ENCODE measurements around the gene RAPGEF1.

- TF ChIP-seq EZH2 (IDR thresholded peaks at IDR 0.05; ENCODE audit: borderline replicate concordance, low read depth, low read length, poor library complexity, severe bottlenecking) (no peak), CTCF (conservative IDR thresholded peaks at IDR 0.05; ENCODE audit: low read depth, low read length) (no peak)
Observed at GRCh38 chr9:131530546-131530919, 209.3 kb downstream of the RAPGEF1 start.

Measured in A673 (cell line).